ENCODE results near the gene RAB3IP.
"Not testable (repeated sequence)": the region's sequence is repeated elsewhere in the genome, so short reads cannot be mapped to it uniquely, and the experiment has no call there.

Gene RAB3IP

DNA sequence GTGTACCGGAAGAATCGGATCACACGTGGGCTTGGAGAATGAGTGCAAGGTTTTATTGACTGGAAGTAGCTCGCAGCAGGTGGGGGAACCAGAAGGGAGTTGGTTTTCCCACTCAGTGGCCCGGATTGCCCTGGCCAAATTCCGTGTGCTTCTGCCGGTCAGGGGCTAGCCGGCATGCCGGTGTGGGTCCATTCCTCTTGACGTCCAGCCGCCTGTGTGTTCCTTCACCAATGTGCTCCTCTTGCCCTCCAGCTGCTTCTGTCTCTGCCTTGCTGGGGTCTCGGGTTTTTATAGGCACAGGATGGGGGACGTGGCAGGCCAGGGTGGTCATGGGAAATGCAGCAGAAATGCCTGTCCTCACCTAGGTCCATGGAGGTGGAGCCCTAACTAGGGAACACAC lies 97.4 kb downstream of the RAB3IP start:
- no peak overlapping the region for H3K4me3 ChIP-seq (ENCODE audit: low read length in 2 of 2)
- H3K4me1 ChIP-seq (ENCODE audit: control insufficient read depth, insufficient read depth, low read length) = no peaks in the 10 kb centered on the region
- H3K27ac ChIP-seq (ENCODE audit: low read length) = no peak overlapping the region
- H3K27me3 ChIP-seq (ENCODE audit: control insufficient read depth in 1 of 2, insufficient read depth in 2 of 2, low read length in 2 of 2) = no peaks in the 10 kb centered on the region
- H3K9me3 ChIP-seq (ENCODE audit: control insufficient read depth in 2 of 2, low read length in 2 of 2) = no peaks in the 10 kb centered on the region
- no peaks in the 10 kb centered on the region for H3K36me3 ChIP-seq (ENCODE audit: control insufficient read depth in 2 of 2, insufficient read depth in 2 of 2, low read length in 2 of 2)
- no peak overlapping the region for H3K9ac ChIP-seq (ENCODE audit: low read length in 2 of 2)

DNA sequence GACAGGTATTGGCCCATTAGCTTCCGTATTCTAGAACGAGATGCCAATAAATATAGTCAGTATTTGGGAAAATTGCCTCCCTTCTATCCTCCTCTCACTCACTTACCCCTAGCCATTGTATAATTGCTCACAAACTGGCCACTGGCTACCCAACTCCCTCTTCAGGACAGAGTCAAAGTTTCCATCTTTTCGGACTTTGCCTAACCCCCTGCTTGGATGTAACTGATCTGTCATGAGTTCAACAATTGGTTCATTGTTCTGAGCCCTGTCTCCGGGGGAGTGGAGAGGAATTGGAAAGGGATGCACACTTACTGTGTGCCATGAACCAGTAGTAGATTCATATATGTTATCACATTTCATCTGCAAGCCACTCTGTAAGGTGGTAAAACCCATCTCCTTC lies 98.5 kb downstream of the RAB3IP start:
- Histone ChIP-seq H3K4me1 (ENCODE audit: control insufficient read depth, insufficient read depth, low read length) (no peaks in the 10 kb centered on the region), H3K27me3 (ENCODE audit: control insufficient read depth in 1 of 2, insufficient read depth in 2 of 2, low read length in 2 of 2) (no peaks in the 10 kb centered on the region), H3K9ac (ENCODE audit: low read length in 2 of 2) (no peak overlapping the region), H3K27ac (ENCODE audit: low read length) (no peak overlapping the region), H3K4me3 (ENCODE audit: low read length in 2 of 2) (no peak overlapping the region), H3K36me3 (ENCODE audit: control insufficient read depth in 2 of 2, insufficient read depth in 2 of 2, low read length in 2 of 2) (no peaks in the 10 kb centered on the region), H3K9me3 (ENCODE audit: control insufficient read depth in 2 of 2, low read length in 2 of 2) (no peaks in the 10 kb centered on the region)

DNA sequence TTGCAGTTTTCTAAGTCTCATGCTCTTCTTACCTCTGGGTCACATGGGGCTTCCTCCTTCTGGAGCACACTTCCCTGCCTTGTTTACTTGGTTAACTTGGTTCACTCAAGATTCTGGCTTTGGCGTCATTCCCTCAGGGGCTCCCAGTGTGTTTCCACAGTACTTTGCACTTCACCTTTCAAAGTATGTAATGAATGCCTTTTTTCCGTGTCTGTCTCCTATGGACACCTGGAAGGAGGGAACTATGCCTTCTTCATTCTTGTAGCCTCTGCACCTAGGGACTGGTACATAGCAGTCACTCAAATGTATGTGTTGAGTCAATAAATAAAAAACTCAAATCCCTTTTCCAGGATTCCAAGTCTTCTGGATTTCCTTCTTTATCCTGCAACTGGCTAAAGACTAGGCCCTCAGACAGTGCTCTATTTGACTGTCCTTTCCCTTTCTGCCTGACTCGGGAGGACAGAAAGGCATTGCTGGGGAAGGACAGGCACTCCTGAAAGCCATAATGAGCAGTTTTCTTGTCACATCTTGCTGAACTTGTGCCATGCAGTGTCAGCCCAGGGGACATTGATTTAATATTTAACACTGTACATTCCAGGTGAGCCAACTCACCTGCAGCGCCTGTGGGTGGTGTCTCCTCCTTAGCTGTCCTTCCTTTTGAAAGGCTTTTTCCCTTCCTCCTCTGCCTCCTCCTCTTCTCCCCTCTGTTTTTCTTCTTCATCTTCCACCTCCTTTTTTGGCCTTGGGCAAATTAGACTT lies 99.2 kb downstream of the RAB3IP start:
- Histone ChIP-seq H3K4me3 (ENCODE audit: low read length in 2 of 2) (no peak overlapping the region), H3K4me1 (ENCODE audit: control insufficient read depth, insufficient read depth, low read length) (no peaks in the 10 kb centered on the region), H3K27me3 (ENCODE audit: control insufficient read depth in 1 of 2, insufficient read depth in 2 of 2, low read length in 2 of 2) (no peaks in the 10 kb centered on the region), H3K9me3 (ENCODE audit: control insufficient read depth in 2 of 2, low read length in 2 of 2) (no peaks in the 10 kb centered on the region), H3K9ac (ENCODE audit: low read length in 2 of 2) (no peak overlapping the region), H3K27ac (ENCODE audit: low read length) (no peak overlapping the region), H3K36me3 (ENCODE audit: control insufficient read depth in 2 of 2, insufficient read depth in 2 of 2, low read length in 2 of 2) (no peaks in the 10 kb centered on the region)

DNA sequence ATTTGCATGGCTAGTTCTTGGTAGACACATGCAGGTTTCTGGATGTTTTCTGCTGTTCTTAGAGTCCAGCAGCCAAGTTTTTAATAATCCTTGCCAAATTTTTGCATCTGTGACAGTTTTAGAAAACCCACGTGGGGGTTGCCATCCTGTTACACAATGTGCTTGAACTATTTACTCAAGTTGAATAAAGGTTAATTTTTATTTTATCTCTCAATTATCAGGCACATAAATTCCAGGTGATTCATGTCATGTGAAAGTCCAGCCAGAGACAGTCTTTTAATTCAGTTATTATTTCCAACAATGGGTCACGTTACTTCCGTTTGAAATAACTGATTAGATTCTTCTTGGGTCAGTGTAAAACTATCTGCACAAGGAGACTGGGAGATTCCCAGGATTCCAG lies 102.1 kb downstream of the RAB3IP start:
- no peaks in the 10 kb centered on the region for H3K9me3 ChIP-seq (ENCODE audit: control insufficient read depth in 2 of 2, low read length in 2 of 2)
- H3K27me3 ChIP-seq (ENCODE audit: control insufficient read depth in 1 of 2, insufficient read depth in 2 of 2, low read length in 2 of 2) = no peaks in the 10 kb centered on the region
- H3K4me1 ChIP-seq (ENCODE audit: control insufficient read depth, insufficient read depth, low read length) = no peaks in the 10 kb centered on the region
- no peak overlapping the region for H3K9ac ChIP-seq (ENCODE audit: low read length in 2 of 2)
- H3K36me3 ChIP-seq (ENCODE audit: control insufficient read depth in 2 of 2, insufficient read depth in 2 of 2, low read length in 2 of 2) = no peaks in the 10 kb centered on the region
- no peak overlapping the region for H3K4me3 ChIP-seq (ENCODE audit: low read length in 2 of 2)
- H3K27ac ChIP-seq (ENCODE audit: low read length) = no peak overlapping the region

DNA sequence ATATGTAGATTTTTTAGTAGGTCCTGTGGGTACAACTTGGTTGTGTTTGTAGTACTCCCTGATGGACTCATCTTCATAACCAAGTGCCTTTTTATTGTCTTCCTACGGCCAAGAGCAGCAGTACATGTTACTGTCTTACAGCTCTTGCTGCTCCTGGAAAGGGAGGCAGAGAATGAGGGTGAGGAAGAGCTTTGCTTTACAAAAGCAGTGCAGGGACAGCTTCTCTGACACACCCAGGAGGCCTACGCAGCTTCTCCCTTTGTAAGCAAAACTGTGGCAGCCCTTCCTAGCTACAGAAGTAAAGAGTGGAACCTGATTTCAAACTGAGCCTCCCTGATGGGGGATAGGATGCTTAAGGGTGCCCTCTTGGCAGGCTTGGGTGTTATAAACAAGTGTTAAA lies 104.9 kb downstream of the RAB3IP start:
- Histone ChIP-seq H3K36me3 (ENCODE audit: control insufficient read depth in 2 of 2, insufficient read depth in 2 of 2, low read length in 2 of 2) (no peaks in the 10 kb centered on the region), H3K9me3 (ENCODE audit: control insufficient read depth in 2 of 2, low read length in 2 of 2) (no peaks in the 10 kb centered on the region), H3K4me1 (ENCODE audit: control insufficient read depth, insufficient read depth, low read length) (no peaks in the 10 kb centered on the region), H3K4me3 (ENCODE audit: low read length in 2 of 2) (no peak overlapping the region), H3K27me3 (ENCODE audit: control insufficient read depth in 1 of 2, insufficient read depth in 2 of 2, low read length in 2 of 2) (no peaks in the 10 kb centered on the region), H3K27ac (ENCODE audit: low read length) (no peak overlapping the region), H3K9ac (ENCODE audit: low read length in 2 of 2) (no peak overlapping the region)

DNA sequence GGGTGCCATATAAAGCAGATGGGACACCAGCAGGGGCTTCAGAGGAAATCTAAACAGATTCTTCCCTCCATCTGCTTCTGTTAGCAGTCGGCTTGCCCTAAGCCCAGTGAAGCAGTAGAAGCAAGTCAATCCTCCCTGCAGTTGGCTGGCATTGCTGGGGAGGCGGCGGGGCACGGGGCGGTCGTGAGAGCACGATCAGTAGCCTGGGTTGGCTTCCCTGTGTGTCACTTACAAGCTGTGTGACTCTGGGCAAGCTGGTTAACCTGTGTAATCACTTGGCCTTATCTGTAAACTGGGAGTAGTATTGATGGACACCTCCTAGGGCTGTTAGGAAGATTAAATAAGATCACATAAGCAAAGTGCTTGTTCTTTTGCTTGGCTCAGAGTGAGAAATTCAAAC lies 105.8 kb downstream of the RAB3IP start:
- no peak overlapping the region for H3K4me3 ChIP-seq (ENCODE audit: low read length in 2 of 2)
- H3K27ac ChIP-seq (ENCODE audit: low read length) = no peak overlapping the region
- no peaks in the 10 kb centered on the region for H3K9me3 ChIP-seq (ENCODE audit: control insufficient read depth in 2 of 2, low read length in 2 of 2)
- no peaks in the 10 kb centered on the region for H3K27me3 ChIP-seq (ENCODE audit: control insufficient read depth in 1 of 2, insufficient read depth in 2 of 2, low read length in 2 of 2)
- H3K4me1 ChIP-seq (ENCODE audit: control insufficient read depth, insufficient read depth, low read length) = no peaks in the 10 kb centered on the region
- no peak overlapping the region for H3K9ac ChIP-seq (ENCODE audit: low read length in 2 of 2)
- no peaks in the 10 kb centered on the region for H3K36me3 ChIP-seq (ENCODE audit: control insufficient read depth in 2 of 2, insufficient read depth in 2 of 2, low read length in 2 of 2)

DNA sequence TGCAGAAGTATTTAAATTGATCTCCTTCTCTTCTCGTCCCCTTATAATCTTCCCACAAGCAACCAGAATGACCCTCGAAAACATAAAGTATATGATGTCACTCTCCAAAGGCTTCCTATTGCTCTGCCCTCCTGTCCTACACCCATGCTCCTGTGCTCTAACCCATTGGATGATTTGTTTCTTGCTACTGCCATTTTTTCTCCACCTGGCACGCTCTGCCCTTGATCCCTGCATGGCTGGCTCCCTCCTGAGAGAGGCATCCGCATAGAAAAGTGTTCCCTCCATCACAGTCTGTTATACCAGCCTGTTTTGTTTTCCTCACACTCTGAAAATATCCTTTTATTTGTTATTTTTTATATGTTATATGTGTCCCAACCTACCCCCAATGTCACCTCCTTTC lies 106.2 kb downstream of the RAB3IP start:
- Histone ChIP-seq H3K4me1 (ENCODE audit: control insufficient read depth, insufficient read depth, low read length) (no peaks in the 10 kb centered on the region), H3K36me3 (ENCODE audit: control insufficient read depth in 2 of 2, insufficient read depth in 2 of 2, low read length in 2 of 2) (no peaks in the 10 kb centered on the region), H3K9ac (ENCODE audit: low read length in 2 of 2) (no peak overlapping the region), H3K9me3 (ENCODE audit: control insufficient read depth in 2 of 2, low read length in 2 of 2) (no peaks in the 10 kb centered on the region), H3K4me3 (ENCODE audit: low read length in 2 of 2) (no peak overlapping the region), H3K27ac (ENCODE audit: low read length) (no peak overlapping the region), H3K27me3 (ENCODE audit: control insufficient read depth in 1 of 2, insufficient read depth in 2 of 2, low read length in 2 of 2) (no peaks in the 10 kb centered on the region)

DNA sequence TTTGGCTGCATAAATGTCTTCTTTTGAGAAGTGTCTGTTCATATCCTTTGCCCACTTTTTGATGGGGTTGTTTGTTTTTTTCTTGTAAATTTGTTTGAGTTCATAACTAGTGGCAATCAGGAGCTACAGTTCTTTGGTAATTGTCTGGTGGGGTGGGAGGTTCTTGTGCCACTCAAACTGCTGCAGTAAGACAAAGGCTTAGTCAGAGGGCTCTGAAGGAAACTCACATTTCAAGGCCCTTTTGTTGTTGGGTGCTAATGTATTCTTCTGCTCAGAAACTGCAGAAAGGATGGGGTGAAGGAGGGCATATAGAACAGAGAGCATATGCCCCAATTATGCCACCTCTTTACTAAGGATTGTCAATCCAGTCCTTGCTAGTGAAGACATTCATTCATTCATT lies 108.3 kb downstream of the RAB3IP start:
- Histone ChIP-seq H3K27ac (ENCODE audit: low read length) (no peak overlapping the region), H3K4me3 (ENCODE audit: low read length in 2 of 2) (no peak overlapping the region), H3K36me3 (ENCODE audit: control insufficient read depth in 2 of 2, insufficient read depth in 2 of 2, low read length in 2 of 2) (no peaks in the 10 kb centered on the region), H3K27me3 (ENCODE audit: control insufficient read depth in 1 of 2, insufficient read depth in 2 of 2, low read length in 2 of 2) (no peaks in the 10 kb centered on the region), H3K4me1 (ENCODE audit: control insufficient read depth, insufficient read depth, low read length) (no peaks in the 10 kb centered on the region), H3K9ac (ENCODE audit: low read length in 2 of 2) (no peak overlapping the region), H3K9me3 (ENCODE audit: control insufficient read depth in 2 of 2, low read length in 2 of 2) (no peaks in the 10 kb centered on the region)

DNA sequence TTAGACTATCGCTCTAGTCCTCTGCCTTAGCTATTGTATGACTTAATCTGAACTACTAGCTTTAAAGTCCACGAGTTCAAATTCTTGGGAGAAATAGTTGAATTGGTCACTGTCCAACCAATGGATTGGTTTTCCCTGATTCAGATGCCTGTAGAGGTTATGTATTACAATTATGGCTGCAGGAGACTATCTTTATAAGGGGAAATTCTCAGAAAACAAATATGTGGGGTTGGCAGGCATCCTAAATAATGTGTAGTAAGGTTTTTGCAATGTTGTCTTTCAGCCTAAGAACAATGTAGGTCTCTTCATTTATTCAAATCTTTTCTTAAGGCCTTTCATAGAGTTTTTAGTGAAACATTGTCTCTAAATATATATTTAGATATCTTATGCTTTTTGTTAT lies 113.3 kb downstream of the RAB3IP start:
- no peaks in the 10 kb centered on the region for H3K27me3 ChIP-seq (ENCODE audit: control insufficient read depth in 1 of 2, insufficient read depth in 2 of 2, low read length in 2 of 2)
- H3K9ac ChIP-seq (ENCODE audit: low read length in 2 of 2) = no peak overlapping the region
- H3K4me1 ChIP-seq (ENCODE audit: control insufficient read depth, insufficient read depth, low read length) = no peaks in the 10 kb centered on the region
- H3K27ac ChIP-seq (ENCODE audit: low read length) = no peak overlapping the region
- no peak overlapping the region for H3K4me3 ChIP-seq (ENCODE audit: low read length in 2 of 2)
- H3K9me3 ChIP-seq (ENCODE audit: control insufficient read depth in 2 of 2, low read length in 2 of 2) = no peaks in the 10 kb centered on the region
- H3K36me3 ChIP-seq (ENCODE audit: control insufficient read depth in 2 of 2, insufficient read depth in 2 of 2, low read length in 2 of 2) = no peaks in the 10 kb centered on the region

DNA sequence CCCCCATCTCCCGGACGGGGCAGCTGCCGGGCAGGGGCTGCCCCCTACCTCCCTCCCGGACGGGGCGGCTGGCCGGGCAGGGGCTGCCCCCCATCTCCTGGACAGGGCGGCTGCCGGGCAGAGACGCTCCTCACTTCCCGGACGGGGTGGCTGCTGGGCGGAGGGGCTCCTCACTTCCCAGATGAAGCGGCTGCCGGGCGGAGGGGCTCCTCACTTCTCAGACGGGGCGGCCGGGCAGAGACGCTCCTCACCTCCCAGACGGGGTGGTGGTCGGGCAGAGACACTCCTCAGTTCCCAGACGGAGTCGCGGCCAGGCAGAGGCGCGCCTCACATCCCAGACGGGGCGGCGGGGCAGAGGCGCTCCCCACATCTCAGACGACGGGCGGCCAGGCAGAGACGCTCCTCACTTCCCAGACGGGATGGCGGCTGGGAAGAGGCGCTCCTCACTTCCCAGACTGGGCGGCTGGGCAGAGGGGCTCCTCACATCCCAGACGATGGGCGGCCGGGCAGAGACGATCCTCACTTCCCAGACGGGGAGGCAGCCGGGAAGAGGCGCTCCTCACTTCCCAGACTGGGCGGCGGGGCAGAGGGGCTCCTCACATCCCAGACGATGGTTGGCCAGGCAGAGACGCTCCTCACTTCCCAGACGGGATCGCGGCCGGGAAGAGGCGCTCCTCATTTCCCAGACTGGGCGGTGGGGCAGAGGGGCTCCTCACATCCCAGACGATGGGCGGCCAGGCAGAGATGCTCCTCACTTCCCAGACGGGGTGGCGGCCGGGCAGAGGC lies 114.7 kb downstream of the RAB3IP start:
- H3K4me3 ChIP-seq (ENCODE audit: low read length in 2 of 2) = not testable (repeated sequence)

DNA sequence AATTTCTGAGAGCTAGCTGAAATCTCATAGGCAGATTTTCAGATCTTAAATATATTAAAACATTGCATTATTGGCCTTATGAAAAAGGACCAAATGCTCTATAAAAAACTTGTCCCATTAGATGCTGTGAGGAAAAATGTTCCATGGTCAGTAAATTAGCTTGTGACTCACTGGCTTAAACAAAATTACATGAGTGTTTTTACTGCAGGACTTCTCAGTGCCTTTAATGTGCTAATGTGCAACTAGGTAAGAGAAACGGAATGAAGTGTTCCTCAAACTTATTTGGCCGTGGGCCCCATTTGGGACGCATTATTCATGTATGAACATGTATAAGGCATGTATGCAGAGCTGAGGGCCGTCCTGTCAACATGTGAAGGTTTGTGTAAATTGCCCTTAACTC lies 128.0 kb downstream of the RAB3IP start:
- no peak overlapping the region for H3K4me3 ChIP-seq (ENCODE audit: low read length in 2 of 2)
- no peak overlapping the region for H3K9ac ChIP-seq (ENCODE audit: low read length in 2 of 2)
- no peaks in the 10 kb centered on the region for H3K9me3 ChIP-seq (ENCODE audit: control insufficient read depth in 2 of 2, low read length in 2 of 2)
- H3K27me3 ChIP-seq (ENCODE audit: control insufficient read depth in 1 of 2, insufficient read depth in 2 of 2, low read length in 2 of 2) = peaks cover 0 to 2% of the 10 kb centered on the region in 2 donors
- no peak overlapping the region for H3K27ac ChIP-seq (ENCODE audit: low read length)
- no peaks in the 10 kb centered on the region for H3K4me1 ChIP-seq (ENCODE audit: control insufficient read depth, insufficient read depth, low read length)
- H3K36me3 ChIP-seq (ENCODE audit: control insufficient read depth in 2 of 2, insufficient read depth in 2 of 2, low read length in 2 of 2) = no peaks in the 10 kb centered on the region

More for the DNA sequence above, 114.7 kb downstream of the RAB3IP start:
- H3K4me1 ChIP-seq (ENCODE audit: control insufficient read depth, insufficient read depth, low read length); H3K36me3 ChIP-seq (ENCODE audit: control insufficient read depth in 2 of 2, insufficient read depth in 2 of 2, low read length in 2 of 2); H3K27ac ChIP-seq (ENCODE audit: low read length); H3K9ac ChIP-seq (ENCODE audit: low read length in 2 of 2); H3K9me3 ChIP-seq (ENCODE audit: control insufficient read depth in 2 of 2, low read length in 2 of 2); H3K27me3 ChIP-seq (ENCODE audit: control insufficient read depth in 1 of 2, insufficient read depth in 2 of 2, low read length in 2 of 2): not testable (repeated sequence)

Measured in stomach smooth muscle (tissue), 2 donors.